ENCODE measurements around the gene CACNA1G. TPM values are rescaled to one million over a fixed set of nuclear protein-coding genes. Genes with fewer than 3 reads are reported as not detected.

Gene CACNA1G
- polyA plus RNA-seq, 1 donor from 2014 or later, result 10.9 TPM

- Histone ChIP-seq H3K9ac (ENCODE audit: low read length) (no peak overlapping the region), H3K4me3 (ENCODE audit: low read length) (no peak overlapping the region), H3F3A (ENCODE audit: insufficient read depth, low read length, poor library complexity, severe bottlenecking) (no peaks in the 10 kb centered on the region), H3K36me3 (ENCODE audit: insufficient read depth, low read length) (no peaks in the 10 kb centered on the region), H3K79me2 (replicated peaks; ENCODE audit: insufficient read depth, low read length) (no peaks in the 10 kb centered on the region), H3K27ac (ENCODE audit: low read length) (no peak overlapping the region), H2AFZ (ENCODE audit: low read depth, low read length) (no peak overlapping the region), H3K9me2 (ENCODE audit: insufficient read depth, low read length) (no peaks in the 10 kb centered on the region), H4K20me1 (ENCODE audit: insufficient read depth) (no peaks in the 10 kb centered on the region), H3K27me3 (ENCODE audit: insufficient read depth, low read depth, low read length) (no peaks in the 10 kb centered on the region), H3K9me3 (ENCODE audit: low read length) (no peaks in the 10 kb centered on the region), H3K4me2 (ENCODE audit: low read length) (no peak overlapping the region)
- TF ChIP-seq EZH2 (IDR thresholded peaks at IDR 0.05; ENCODE audit: borderline replicate concordance, insufficient read depth, low read length, poor library complexity, severe bottlenecking) (no peak), SMC3 (conservative IDR thresholded peaks at IDR 0.05; ENCODE audit: poor library complexity) (no peak), CTCF (IDR thresholded peaks at IDR 0.05; ENCODE audit: poor library complexity, severe bottlenecking) (no peak), REST (IDR thresholded peaks at IDR 0.05; ENCODE audit: borderline replicate concordance) (no peak), POLR2AphosphoS5 (IDR thresholded peaks at IDR 0.05) (no peak), RAD21 (conservative IDR thresholded peaks at IDR 0.05) (no peak), MXI1 (conservative IDR thresholded peaks at IDR 0.05; ENCODE audit: poor library complexity, severe bottlenecking) (no peak), TAF1 (IDR thresholded peaks at IDR 0.05; ENCODE audit: low read depth) (no peak), EP300 (conservative IDR thresholded peaks at IDR 0.05; ENCODE audit: poor library complexity, severe bottlenecking) (no peak)
These were observed 17.7 kb downstream of the CACNA1G start for GRCh38 chr17:50578173-50578572.

GRCh38 chr17:50579399-50579798 lies 18.9 kb downstream of the CACNA1G start:
- H3K4me3 ChIP-seq (ENCODE audit: low read length), result no peak overlapping the region
- no peaks in the 10 kb centered on the region for H3K79me2 ChIP-seq (replicated peaks; ENCODE audit: insufficient read depth, low read length)
- no peak overlapping the region for H3K9ac ChIP-seq (ENCODE audit: low read length)
- H3K27ac ChIP-seq (ENCODE audit: low read length), result no peak overlapping the region
- H2AFZ ChIP-seq (ENCODE audit: low read depth, low read length), result no peak overlapping the region
- TF ChIP-seq EP300 (conservative IDR thresholded peaks at IDR 0.05; ENCODE audit: poor library complexity, severe bottlenecking), result no peak
- TF ChIP-seq MXI1 (conservative IDR thresholded peaks at IDR 0.05; ENCODE audit: poor library complexity, severe bottlenecking), result no peak
- no peak for TF ChIP-seq EZH2 (IDR thresholded peaks at IDR 0.05; ENCODE audit: borderline replicate concordance, insufficient read depth, low read length, poor library complexity, severe bottlenecking)
- no peak for TF ChIP-seq REST (IDR thresholded peaks at IDR 0.05; ENCODE audit: borderline replicate concordance)
- TF ChIP-seq CTCF (IDR thresholded peaks at IDR 0.05; ENCODE audit: poor library complexity, severe bottlenecking), result no peak
- no peak for TF ChIP-seq SMC3 (conservative IDR thresholded peaks at IDR 0.05; ENCODE audit: poor library complexity)
- no peak for TF ChIP-seq TAF1 (IDR thresholded peaks at IDR 0.05; ENCODE audit: low read depth)
- no peak for TF ChIP-seq POLR2AphosphoS5 (IDR thresholded peaks at IDR 0.05)
- TF ChIP-seq RAD21 (conservative IDR thresholded peaks at IDR 0.05), result no peak
- no peaks in the 10 kb centered on the region for H4K20me1 ChIP-seq (ENCODE audit: insufficient read depth)
- H3K9me2 ChIP-seq (ENCODE audit: insufficient read depth, low read length), result no peaks in the 10 kb centered on the region
- H3K9me3 ChIP-seq (ENCODE audit: low read length), result no peaks in the 10 kb centered on the region
- H3F3A ChIP-seq (ENCODE audit: insufficient read depth, low read length, poor library complexity, severe bottlenecking), result no peaks in the 10 kb centered on the region
- H3K36me3 ChIP-seq (ENCODE audit: insufficient read depth, low read length), result no peaks in the 10 kb centered on the region
- no peaks in the 10 kb centered on the region for H3K27me3 ChIP-seq (ENCODE audit: insufficient read depth, low read depth, low read length)
- H3K4me2 ChIP-seq (ENCODE audit: low read length), result no peak overlapping the region

All from neural cell (in vitro differentiated cells).